GM19043 (cell line): ENCODE measurements around the gene CARD11.

Experiments
- ATAC-seq: cut with Tn5 transposase; IDR thresholded peaks from one replicate; pipeline ENCODE4 v1.9.1; 2021; ENCODE audit warnings: low read depth; ENCODE audit not compliant: unreplicated experiment

Gene CARD11

GRCh38 chr7:2947058-2947780 lies 96.4 kb downstream of the CARD11 start:
- no peak for ATAC-seq

DNA sequence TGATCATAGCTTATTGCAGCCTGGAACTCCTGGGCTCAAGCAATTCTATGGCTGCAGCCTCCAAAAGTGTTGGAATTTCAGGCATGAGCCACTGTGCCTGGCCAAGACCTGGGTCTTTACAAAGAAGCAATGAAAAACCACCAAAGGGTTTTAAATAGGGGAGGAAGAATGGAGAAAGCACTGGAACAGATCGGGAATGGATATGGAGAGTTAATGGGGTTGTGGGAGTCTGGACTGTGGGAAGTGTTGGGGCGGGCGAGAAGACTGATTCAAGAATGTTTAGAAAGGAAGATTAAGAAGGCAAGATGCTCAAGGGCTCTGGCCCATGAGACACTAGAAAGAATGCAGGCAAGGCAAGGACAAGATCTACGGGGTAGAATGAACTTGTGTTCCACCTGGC lies 98.5 kb downstream of the CARD11 start:
- ATAC-seq: no peak

GRCh38 chr7:2944739-2945138 lies 98.9 kb downstream of the CARD11 start:
- no peak for ATAC-seq

- ATAC-seq: no peak
Measured at GRCh38 chr7:2943851-2944601, 99.6 kb downstream of the CARD11 start.

DNA sequence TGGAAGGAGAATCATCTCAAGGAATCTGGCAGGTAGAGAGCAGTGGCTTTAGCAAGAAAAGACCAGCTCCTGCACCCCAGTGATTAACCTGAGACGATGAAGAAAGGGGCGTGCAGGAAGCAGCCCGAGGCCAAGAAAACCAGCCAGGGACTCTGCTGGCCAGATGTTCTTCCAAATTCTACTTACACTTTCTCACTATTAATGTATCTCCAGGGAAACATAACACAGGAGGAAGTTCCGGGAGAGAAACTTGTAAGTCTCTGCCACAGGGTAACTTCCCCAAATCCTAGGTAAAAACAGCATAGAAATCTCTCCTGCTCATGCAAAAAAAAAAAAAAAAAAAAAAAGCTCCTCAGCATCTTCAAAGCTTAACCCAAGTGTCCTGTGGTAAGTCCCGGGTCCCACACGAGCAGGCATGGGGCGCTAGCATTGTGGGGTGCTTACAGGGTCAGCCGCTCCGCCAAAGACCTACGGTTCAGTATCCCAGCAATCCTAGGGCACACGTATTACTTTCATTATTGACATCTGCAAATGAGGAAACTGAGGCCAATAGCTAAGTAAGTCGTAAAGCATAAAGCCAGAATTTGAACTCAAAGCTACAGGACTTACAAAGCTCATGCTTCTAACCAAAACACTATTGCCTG lies 102.3 kb downstream of the CARD11 start:
- ATAC-seq: no peak

DNA sequence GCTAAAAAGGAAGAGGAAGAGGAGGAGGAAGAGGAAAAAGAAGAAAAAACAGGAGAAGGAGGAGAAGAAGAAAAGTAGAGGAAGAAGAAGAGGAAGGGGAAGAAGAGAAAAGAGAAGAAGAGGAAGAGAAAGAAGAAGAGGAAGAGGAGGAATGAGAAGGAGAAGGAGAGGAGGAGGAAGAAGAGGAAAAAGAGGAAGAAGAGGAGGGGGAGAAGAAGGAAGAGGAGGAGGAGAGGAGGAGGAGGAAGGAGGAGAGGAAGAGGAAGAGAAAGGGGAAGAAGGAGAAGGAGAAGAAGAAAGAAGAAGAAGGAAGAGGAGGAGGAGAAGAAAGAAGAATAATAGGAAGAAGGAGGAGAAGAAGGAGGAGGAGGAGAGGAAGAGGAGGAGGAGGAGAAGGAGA lies 103.2 kb downstream of the CARD11 start:
- no peak for ATAC-seq

- ATAC-seq: no peak
Measured at GRCh38 chr7:2939193-2939885, 104.3 kb downstream of the CARD11 start.

DNA sequence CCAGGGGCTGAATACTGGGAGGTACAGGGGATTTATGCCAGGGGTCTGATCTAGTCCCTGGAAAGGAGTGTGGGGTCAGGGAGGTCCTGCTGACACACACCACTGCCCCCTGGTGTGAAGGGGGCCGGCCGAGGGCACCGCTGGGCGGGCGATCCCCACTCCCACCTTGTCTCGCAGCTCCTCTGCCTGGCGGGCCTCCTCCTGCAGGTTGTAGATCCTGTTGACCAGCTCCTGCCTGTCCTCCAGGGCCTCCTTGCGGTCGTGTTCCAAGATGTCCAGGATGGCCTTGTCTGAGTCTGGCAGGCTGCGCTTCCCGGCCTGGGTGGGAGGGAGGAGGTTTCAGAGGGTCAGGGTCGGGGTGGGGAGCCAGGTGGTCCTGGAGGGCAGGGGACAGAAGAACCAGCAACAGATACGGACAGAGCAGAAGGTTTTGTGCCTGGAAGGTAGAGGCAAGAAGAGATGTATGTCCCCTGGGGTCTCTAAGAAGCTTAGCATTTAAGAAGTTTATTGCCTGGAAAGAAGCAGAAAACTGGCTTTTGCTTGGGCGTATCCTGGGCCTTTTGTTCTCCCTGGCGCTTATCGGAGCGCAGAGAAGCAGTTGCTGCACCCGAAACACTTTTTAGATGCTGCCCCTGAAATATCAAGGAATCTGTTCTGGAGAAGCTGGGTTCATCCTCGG lies 105.0 kb downstream of the CARD11 start:
- no peak for ATAC-seq

DNA sequence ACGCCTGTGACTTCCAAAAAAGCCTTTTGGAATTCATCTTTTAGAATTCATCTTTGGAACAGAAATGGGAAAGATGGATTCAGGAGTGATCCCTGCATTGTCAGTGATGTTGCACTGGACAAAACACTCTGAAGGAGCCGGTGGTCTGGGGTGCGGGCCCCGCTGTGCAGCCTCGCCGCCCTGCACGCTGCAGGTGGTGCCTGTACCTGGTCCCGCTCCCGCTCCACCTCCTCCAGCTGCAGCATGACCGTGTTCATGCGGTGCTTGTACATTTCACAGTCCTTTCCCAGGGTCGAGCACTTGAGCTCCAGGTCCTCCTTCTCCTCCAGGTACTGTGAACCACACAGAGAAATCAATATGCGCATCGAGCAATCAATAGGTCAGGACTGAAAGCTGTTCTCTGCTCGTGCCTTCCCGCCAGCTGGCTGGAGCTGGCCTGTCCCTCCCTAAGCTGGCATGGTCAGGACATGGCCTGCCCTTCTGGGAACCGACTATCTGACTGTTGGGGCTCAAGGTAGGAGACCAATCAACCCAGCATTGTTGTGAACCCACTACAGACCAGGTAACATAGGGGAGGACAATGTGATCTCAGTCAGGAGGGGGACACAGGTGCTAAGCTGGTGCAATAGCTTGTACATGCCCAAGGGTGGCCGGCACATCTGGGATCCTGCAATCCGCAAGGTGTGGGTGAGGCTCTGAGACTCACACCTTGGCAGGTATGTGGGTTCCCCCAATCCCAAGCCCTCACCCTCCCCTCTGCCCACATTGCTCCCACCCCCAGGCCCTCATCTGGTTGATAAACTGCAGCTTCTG lies 105.8 kb downstream of the CARD11 start:
- no peak for ATAC-seq

DNA sequence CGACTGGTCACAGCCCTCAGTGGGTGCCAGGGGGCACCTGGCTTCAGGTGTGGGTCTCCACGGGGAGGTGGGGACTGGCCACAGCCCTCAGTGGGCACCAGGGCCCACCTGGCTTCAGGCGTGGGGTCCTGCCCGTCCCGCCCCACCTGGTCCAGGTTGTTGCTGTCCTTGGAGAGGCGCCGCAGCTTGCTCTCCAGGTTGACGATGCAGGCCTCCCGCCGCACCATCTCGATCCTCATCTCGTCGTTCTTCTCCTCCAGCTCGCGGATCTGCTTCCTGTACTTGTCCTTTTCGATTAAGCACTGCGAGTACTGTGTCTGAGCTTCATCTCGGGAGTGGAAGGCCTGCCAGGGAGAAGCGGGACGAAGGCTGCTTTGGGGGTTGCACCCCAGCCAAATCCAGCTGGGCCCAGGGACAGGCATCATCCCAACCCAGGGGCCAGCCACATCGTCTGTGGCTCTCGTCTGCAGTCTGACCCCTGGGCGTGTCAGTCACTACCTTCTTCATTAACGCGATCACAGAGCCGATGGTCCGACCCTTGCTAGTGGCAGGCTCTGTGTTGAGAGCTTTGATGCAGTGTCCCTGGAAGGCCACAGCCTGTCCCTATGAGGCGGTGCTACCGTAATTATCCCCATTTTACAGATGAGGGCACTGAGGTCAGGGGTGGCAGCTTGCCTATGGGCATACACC lies 106.6 kb downstream of the CARD11 start:
- no peak for ATAC-seq

DNA sequence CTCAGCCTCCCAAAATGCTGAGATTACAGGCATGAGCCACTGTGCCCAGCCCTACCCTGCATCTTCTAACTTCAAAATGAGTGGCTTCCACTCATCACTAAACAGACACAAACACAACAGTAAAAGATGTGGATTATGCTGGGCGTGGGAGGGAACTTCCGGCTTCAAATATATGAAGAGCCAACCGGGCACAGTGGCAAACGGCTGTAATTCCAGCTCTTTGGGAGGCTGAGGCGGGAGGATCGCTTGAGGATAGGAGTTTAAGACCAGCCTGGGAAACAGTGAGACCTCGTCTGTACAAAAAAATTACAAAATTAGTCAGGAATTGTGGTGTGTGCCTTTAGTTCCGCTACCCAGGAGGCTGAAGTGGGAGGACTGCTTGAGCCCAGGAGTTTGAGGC lies 107.4 kb downstream of the CARD11 start:
- ATAC-seq: no peak

GRCh38 chr7:2934984-2935740 lies 108.5 kb downstream of the CARD11 start:
- ATAC-seq: no peak

GRCh38 chr7:2934211-2934731 lies 109.4 kb downstream of the CARD11 start:
- no peak for ATAC-seq

- ATAC-seq: no peak
Measured at GRCh38 chr7:2932402-2933251, 111.0 kb downstream of the CARD11 start.

DNA sequence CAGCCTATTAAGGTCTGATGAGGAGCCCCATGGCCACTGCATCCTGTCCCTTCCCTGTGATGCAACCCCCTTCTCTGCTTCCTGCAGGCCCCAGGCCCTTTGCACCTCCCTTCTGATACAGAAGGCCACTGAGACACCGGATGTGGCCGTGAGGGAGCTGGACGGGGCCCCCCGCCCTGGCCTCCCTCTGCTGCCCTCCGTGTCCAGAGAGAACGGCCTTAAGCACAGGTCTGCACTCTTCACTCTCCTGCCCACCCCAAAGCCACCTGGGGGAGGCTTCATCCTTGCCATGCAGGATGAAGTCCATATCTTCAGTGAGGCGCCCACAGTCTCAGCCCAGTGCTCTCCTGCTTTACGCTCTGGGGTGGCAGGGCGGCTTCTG lies 112.6 kb downstream of the CARD11 start:
- no peak for ATAC-seq

DNA sequence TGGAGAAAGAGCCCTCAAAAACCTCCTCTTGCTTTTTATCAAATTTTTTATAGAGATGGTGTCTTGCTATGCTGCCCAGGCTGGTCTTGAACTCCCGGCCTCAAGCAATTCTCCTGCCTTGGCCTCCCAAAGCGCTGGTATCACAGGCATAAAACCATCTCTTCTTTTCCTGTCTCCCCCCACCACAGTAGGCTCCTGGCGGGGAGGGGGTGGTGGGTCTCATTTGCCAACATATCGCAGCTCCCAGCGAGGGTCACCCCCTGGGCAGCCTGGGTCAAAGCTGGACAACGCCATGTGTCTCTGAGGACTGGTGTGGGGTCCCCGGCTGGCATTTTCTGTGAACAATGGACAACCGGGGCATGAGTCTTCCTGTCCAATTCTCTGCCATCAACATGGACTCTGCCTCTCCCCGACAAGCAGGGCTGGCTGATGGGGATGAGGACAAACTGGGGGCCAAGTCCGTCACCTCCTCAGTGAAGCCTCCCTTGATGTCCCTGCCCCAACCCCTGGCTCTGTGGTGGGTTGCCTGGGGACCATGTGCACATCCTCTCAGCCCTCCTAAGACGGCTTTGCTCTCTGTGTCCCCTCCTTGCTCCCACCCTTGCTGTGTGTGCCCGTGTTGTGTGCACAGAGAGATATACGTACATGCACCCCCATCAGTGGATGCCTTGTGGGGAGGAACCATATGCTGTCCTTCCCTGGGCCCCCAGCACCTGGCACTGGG lies 113.2 kb downstream of the CARD11 start:
- no peak for ATAC-seq
